B cell (primary cell): Measurements from ENCODE around the gene STK17A. TPM values are rescaled to one million over a fixed set of nuclear protein-coding genes. Genes with fewer than 3 reads are reported as not detected.

Source experiments
- ATAC-seq: fragments of 200-7000 bp; cut with Tn5 transposase; one replicate; pipeline ENCODE4 v1.10.0; 2021; ENCODE audit warnings: low read depth, mild to moderate bottlenecking, moderate number of reproducible peaks, moderate library complexity
- CTCF ChIA-PET: fragments of 350-600 bp; sonication (Branson Sonifier 250); formaldehyde crosslinking; loops from one replicate; lab custom pipeline; 2021; ENCODE audit warnings: antibody characterized with exemption, inconsistent platforms; lab: Charles Lee
- POLR2A ChIA-PET: fragments of 350-600 bp; sonication (Branson Sonifier 250); formaldehyde crosslinking; loops from one replicate; lab custom pipeline; 2021; ENCODE audit warnings: antibody characterized with exemption; lab: Charles Lee
- DNase-seq: peaks from one replicate; pipeline ENCODE4 v3.0.0; 2013
- H2AFZ ChIP-seq: 2 replicates; pipeline ENCODE4 v1.6.1; 2012; ENCODE audit warnings: mild to moderate bottlenecking, low read depth, low read length; ENCODE audit not compliant: insufficient read depth, poor library complexity, severe bottlenecking
- H3K27ac ChIP-seq, 2 donors: 1 replicate in 1 of 2; 2 replicates in 1 of 2; pipeline ENCODE4 v1.5.1; 2012 to 2013; ENCODE audit warnings: low read length in 2 of 2, mild to moderate bottlenecking in 2 of 2, moderate library complexity in 1 of 2
- H3K27me3 ChIP-seq, 4 experiments: fragments of 200-600 bp in 1 of 4; sonication (generic) in 1 of 4; replicated peaks in 1 of 4; 1 replicate in 2 of 4; 2 replicates in 2 of 4; pipeline versions ENCODE4 v1.6.1 to v1.7.0; 2013 to 2016; ENCODE audit warnings: low read length in 3 of 4, mild to moderate bottlenecking in 2 of 4, mixed read lengths in 1 of 4, moderate library complexity in 1 of 4; ENCODE audit not compliant: insufficient read depth in 4 of 4, control insufficient read depth in 3 of 4; ENCODE audit errors: control extremely low read depth in 1 of 4
- H3K36me3 ChIP-seq, 2 experiments: replicated peaks in 1 of 2; 1 replicate in 1 of 2; 2 replicates in 1 of 2; pipeline versions ENCODE4 v1.6.1 to v1.7.1; 2013; ENCODE audit warnings: low read length in 1 of 2; ENCODE audit not compliant: insufficient read depth in 2 of 2, control insufficient read depth in 1 of 2; ENCODE audit errors: control extremely low read depth in 1 of 2, extremely low read depth in 1 of 2
- H3K4me1 ChIP-seq, 2 donors: fragments of 200-600 bp in 1 of 2; sonication (generic) in 1 of 2; 1 replicate in 1 of 2; 2 replicates in 1 of 2; pipeline versions ENCODE4 v1.5.1 to v1.6.1; 2013 to 2017; ENCODE audit warnings: low read length in 2 of 2; ENCODE audit not compliant: control insufficient read depth in 2 of 2, insufficient read depth in 2 of 2
- H3K4me2 ChIP-seq: replicated peaks from 2 replicates; pipeline ENCODE3; 2012; ENCODE audit warnings: mild to moderate bottlenecking, low read depth, low read length; ENCODE audit not compliant: poor library complexity, severe bottlenecking
- H3K4me3 ChIP-seq, 5 experiments: fragments of 200-600 bp in 1 of 5; sonication (generic) in 1 of 5; 1 replicate in 3 of 5; 2 replicates in 2 of 5; pipeline versions ENCODE4 v1.5.1 to v1.7.0; 2011 to 2016; ENCODE audit warnings: low read length in 4 of 5, mild to moderate bottlenecking in 4 of 5, low read depth in 2 of 5, control low read depth in 1 of 5, moderate library complexity in 1 of 5; ENCODE audit not compliant: insufficient read depth in 1 of 5; ENCODE audit errors: control extremely low read depth in 1 of 5, extremely low read depth in 1 of 5
- H3K79me2 ChIP-seq: fragments of 200-600 bp; sonication (generic); one replicate; pipeline ENCODE4 v1.6.0; 2016; ENCODE audit warnings: low read length; ENCODE audit not compliant: control insufficient read depth, insufficient read depth
- H3K9ac ChIP-seq: fragments of 200-600 bp; sonication (generic); 2 replicates; pipeline ENCODE4 v1.6.1; 2017; ENCODE audit warnings: mild to moderate bottlenecking, low read length, moderate library complexity
- H3K9me3 ChIP-seq, 3 donors: one replicate each; pipeline versions ENCODE4 v1.6.1 to v1.7.1; 2013; ENCODE audit warnings: low read length in 2 of 3; ENCODE audit not compliant: control insufficient read depth in 2 of 3, insufficient read depth in 1 of 3; ENCODE audit errors: control extremely low read depth in 1 of 3
- H4K20me1 ChIP-seq: 2 replicates; pipeline ENCODE4 v1.6.0; 2012; ENCODE audit warnings: mild to moderate bottlenecking, low read length; ENCODE audit not compliant: insufficient read depth, control insufficient read depth, poor library complexity, severe bottlenecking
- H3K27ac Mint-ChIP-seq: one replicate; pipeline ENCODE4 v1.8.0; 2021; ENCODE audit warnings: mixed read lengths
- H3K27me3 Mint-ChIP-seq: one replicate; pipeline ENCODE4 v1.8.0; 2021; ENCODE audit warnings: mixed read lengths
- H3K4me1 Mint-ChIP-seq: one replicate; pipeline ENCODE4 v1.8.0; 2021; ENCODE audit warnings: mixed read lengths
- H3K4me3 Mint-ChIP-seq: one replicate; pipeline ENCODE4 v1.8.0; 2021; ENCODE audit warnings: mixed read lengths
- H3K9me3 Mint-ChIP-seq: one replicate; pipeline ENCODE4 v1.8.0; 2022; ENCODE audit warnings: mixed read lengths; ENCODE audit not compliant: insufficient read depth
- EZH2 ChIP-seq: IDR thresholded peaks from 2 replicates; pipeline ENCODE4 v1.6.1; 2012; ENCODE audit warnings: borderline replicate concordance, low read depth, mild to moderate bottlenecking, moderate library complexity, low read length; ENCODE audit not compliant: insufficient read depth, poor library complexity, severe bottlenecking
- WGBS: methylation state at CpG from one replicate; pipeline ENCODE4 v1.1.5; 2013; ENCODE audit warnings: missing lambda C conversion rate; ENCODE audit not compliant: insufficient coverage; 5-methylcytosine and 5-hydroxymethylcytosine counted together
- intact Hi-C: fragments of 100-400 bp; cut with micrococcal nuclease; formaldehyde crosslinking; loops from one replicate; pipeline ENCODE4 v1.10.0; 2022
- polyA plus RNA-seq: library from polyadenylated mRNA; depleted of rRNA; stranded (reverse); fragments of >200 nt; gene quantifications from 2 replicates; pipeline ENCODE4 v1.2.3, GENCODE V29; 2012
- total RNA-seq, 2 donors: library from RNA; stranded (reverse); fragments of 120-200 nt in 1 of 2; gene quantifications; 1 replicate in 1 of 2; 2 replicates in 1 of 2; pipeline versions ENCODE4 v1.2.3 to v1.2.4, GENCODE V29; 2013 to 2022
- TF ChIP-seq, protein P1 (sequence below): fragments of 200-600 bp; IDR thresholded peaks from one replicate; pipeline ENCODE4 v1.8.0; 2022; ENCODE audit warnings: antibody characterized with exemption, mild to moderate bottlenecking

Gene STK17A
- total and polyA plus RNA-seq, 2 donors (not counting 1 experiment from before 2014, with no cell fraction given) = 72.8 to 111 TPM

DNA sequence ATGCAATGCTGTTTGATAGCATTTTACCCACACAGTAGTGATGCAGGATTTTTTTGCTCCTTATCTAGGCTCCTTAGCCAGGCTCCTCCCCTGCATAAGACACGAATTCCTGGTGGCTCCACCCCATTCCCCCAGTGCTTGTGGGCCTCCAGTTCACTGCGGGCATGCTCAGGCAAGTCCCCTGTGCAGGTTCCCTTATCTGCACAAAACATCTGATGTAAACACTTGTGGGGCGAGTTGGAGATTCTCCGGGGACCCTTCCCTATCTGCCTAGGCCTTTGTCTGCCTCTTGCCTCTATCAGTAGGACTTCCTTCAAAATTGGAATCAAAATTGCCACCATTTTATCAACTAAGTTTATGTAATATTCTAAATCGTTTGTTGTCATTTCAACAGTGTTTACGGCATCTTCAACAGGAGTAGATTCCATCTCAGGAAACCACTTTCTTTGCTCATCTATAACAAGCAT, 5.4 kb upstream of the STK17A start:
- peaks cover 6% of the 10 kb centered on the region for H3K79me2 ChIP-seq
- no peak overlapping the region for H3K27ac ChIP-seq
- POLR2A ChIA-PET = no interaction called here
- CTCF ChIA-PET = interaction anchor here (1.5 to 2.4 kb wide), 3 partner anchors 9 to 123 kb away, joined by 5 to 17 read pairs (median 9); no protein-coding TSS in a partner anchor
- peaks cover 0 to 3% of the 10 kb centered on the region in 2 donors for H3K4me1 ChIP-seq
- no peak overlapping the region for H3K4me2 ChIP-seq
- Mint-ChIP-seq H3K27ac (no peak overlapping the region), H3K4me1 (peaks cover 7% of the 10 kb centered on the region), H3K27me3 (no peaks in the 10 kb centered on the region), H3K9me3 (no peaks in the 10 kb centered on the region), H3K4me3 (no peak overlapping the region)
- no peaks in the 10 kb centered on the region for H3K9me3 ChIP-seq
- intact Hi-C loops = no loop called here
- H3K9ac ChIP-seq = no peak overlapping the region
- no peak for ATAC-seq
- TF ChIP-seq, protein P1, sequence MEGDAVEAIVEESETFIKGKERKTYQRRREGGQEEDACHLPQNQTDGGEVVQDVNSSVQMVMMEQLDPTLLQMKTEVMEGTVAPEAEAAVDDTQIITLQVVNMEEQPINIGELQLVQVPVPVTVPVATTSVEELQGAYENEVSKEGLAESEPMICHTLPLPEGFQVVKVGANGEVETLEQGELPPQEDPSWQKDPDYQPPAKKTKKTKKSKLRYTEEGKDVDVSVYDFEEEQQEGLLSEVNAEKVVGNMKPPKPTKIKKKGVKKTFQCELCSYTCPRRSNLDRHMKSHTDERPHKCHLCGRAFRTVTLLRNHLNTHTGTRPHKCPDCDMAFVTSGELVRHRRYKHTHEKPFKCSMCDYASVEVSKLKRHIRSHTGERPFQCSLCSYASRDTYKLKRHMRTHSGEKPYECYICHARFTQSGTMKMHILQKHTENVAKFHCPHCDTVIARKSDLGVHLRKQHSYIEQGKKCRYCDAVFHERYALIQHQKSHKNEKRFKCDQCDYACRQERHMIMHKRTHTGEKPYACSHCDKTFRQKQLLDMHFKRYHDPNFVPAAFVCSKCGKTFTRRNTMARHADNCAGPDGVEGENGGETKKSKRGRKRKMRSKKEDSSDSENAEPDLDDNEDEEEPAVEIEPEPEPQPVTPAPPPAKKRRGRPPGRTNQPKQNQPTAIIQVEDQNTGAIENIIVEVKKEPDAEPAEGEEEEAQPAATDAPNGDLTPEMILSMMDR = no peak
- no peak for TF ChIP-seq EZH2
- no peaks in the 10 kb centered on the region for H4K20me1 ChIP-seq
- WGBS = 53% methylated on average over 6 of the region's 6 CpGs
- no peak for DNase-seq
- H3K27me3 ChIP-seq = peaks cover 0 to 2% (median 0%) of the 10 kb centered on the region in 4 experiments
- H3K36me3 ChIP-seq = no peaks in the 10 kb centered on the region
- H3K4me3 ChIP-seq = no peak overlapping the region
- no peak overlapping the region for H2AFZ ChIP-seq
